ENCODE measurements around the gene EPAS1.

GRCh38 chr2:46311651-46312223 is 14.5 kb downstream of the EPAS1 start:
- no peak for TF ChIP-seq POLR2A (IDR thresholded peaks at IDR 0.05; ENCODE audit: low read length)
- TF ChIP-seq GATA1 (IDR thresholded peaks at IDR 0.05; ENCODE audit: low read depth, low read length): no peak

Measured in erythroblast (primary cell).